ENCODE measurements around the gene ENPP4. TPM values are rescaled to one million over a fixed set of nuclear protein-coding genes. Genes with fewer than 3 reads are reported as not detected.

ENPP4 gene
- total RNA-seq, 6 experiments from 2014 or later = 3.9 to 8.2 (median 6.2) TPM

GRCh38 chr6:46186583-46186982, 56.8 kb downstream of the ENPP4 start:
- TF ChIP-seq CTCF (IDR thresholded peaks at IDR 0.05) = no peak
- no peak for TF ChIP-seq POLR2A (IDR thresholded peaks at IDR 0.05)
- H3K36me3 ChIP-seq = no peaks in the 10 kb centered on the region
- H3K9me3 ChIP-seq = no peaks in the 10 kb centered on the region
- intact Hi-C loops (cut with DNase I) = no loop called here
- no peak overlapping the region for H3K27ac ChIP-seq
- H3K4me1 ChIP-seq = no peaks in the 10 kb centered on the region
- peaks cover 0 to 2% of the 10 kb centered on the region in 2 donors for H3K27me3 ChIP-seq
- H3K4me3 ChIP-seq = no peak overlapping the region
- ATAC-seq (no peak), DNase-seq (no peak)
- WGBS (ENCODE audit: insufficient coverage, low coverage, low lambda C conversion rate, missing lambda C conversion rate) = 82% methylated on average over 1 of the region's 1 CpG

- Histone ChIP-seq H3K27ac (no peak overlapping the region), H3K36me3 (no peaks in the 10 kb centered on the region), H3K4me1 (no peaks in the 10 kb centered on the region), H3K9me3 (no peaks in the 10 kb centered on the region), H3K4me3 (no peak overlapping the region), H3K27me3 (no peaks in the 10 kb centered on the region)
- DNase-seq (no peak), ATAC-seq (no peak)
- intact Hi-C loops (cut with DNase I) = no loop called here
- WGBS (ENCODE audit: insufficient coverage, low coverage, low lambda C conversion rate, missing lambda C conversion rate) = 97% methylated on average over 3 of the region's 4 CpGs
- TF ChIP-seq POLR2A (IDR thresholded peaks at IDR 0.05) (no peak), CTCF (IDR thresholded peaks at IDR 0.05) (no peak)
Measured at GRCh38 chr6:46189726-46190125, 59.9 kb downstream of the ENPP4 start.

GRCh38 chr6:46190889-46191288, 61.1 kb downstream of the ENPP4 start:
- no peak overlapping the region for H3K4me3 ChIP-seq
- H3K4me1 ChIP-seq = no peaks in the 10 kb centered on the region
- H3K36me3 ChIP-seq = no peaks in the 10 kb centered on the region
- H3K9me3 ChIP-seq = no peaks in the 10 kb centered on the region
- H3K27me3 ChIP-seq = no peaks in the 10 kb centered on the region
- no peak for ATAC-seq
- DNase-seq = no peak
- H3K27ac ChIP-seq = no peak overlapping the region
- 68% methylated on average over 3 of the region's 4 CpGs for WGBS (ENCODE audit: insufficient coverage, low coverage, low lambda C conversion rate, missing lambda C conversion rate)
- TF ChIP-seq CTCF (IDR thresholded peaks at IDR 0.05) (no peak), POLR2A (IDR thresholded peaks at IDR 0.05) (no peak)
- intact Hi-C loops (cut with DNase I) = no loop called here

- H3K27me3 ChIP-seq = no peaks in the 10 kb centered on the region
- TF ChIP-seq CTCF (IDR thresholded peaks at IDR 0.05) = no peak
- H3K4me1 ChIP-seq = no peaks in the 10 kb centered on the region
- no peak for DNase-seq
- no peak for ATAC-seq
- no peak overlapping the region for H3K27ac ChIP-seq
- 38% methylated on average over 1 of the region's 1 CpG for WGBS (ENCODE audit: insufficient coverage, low coverage, low lambda C conversion rate, missing lambda C conversion rate)
- no peak overlapping the region for H3K4me3 ChIP-seq
- H3K9me3 ChIP-seq = no peaks in the 10 kb centered on the region
- no peaks in the 10 kb centered on the region for H3K36me3 ChIP-seq
- intact Hi-C loops (cut with DNase I) = no loop called here
Measured at GRCh38 chr6:46191961-46192360, 62.2 kb downstream of the ENPP4 start.

Other genes with a start within 250 kb of the ENPP4 start
- under 1 TPM; 0.18 to 0.42 (median 0.29) TPM for gene CLIC5, start 114.1 kb upstream of the ENPP4 start, total RNA-seq
- 1 to 10 TPM in 1 of 6 experiments, under 1 TPM in 5; 0.13 to 1.4 (median 0.34) TPM for gene ENPP5, start 41.0 kb downstream of the ENPP4 start, total RNA-seq